Measurements from ENCODE around the gene PGD.
"Not testable (repeated sequence)": the region's sequence is repeated elsewhere in the genome, so short reads cannot be mapped to it uniquely, and the experiment has no call there.

PGD gene

GRCh38 chr1:10398734-10399443, at the start of gene PGD:
Gene PGD, plus strand, starts transcription at chr1:10399064. Its CDS starts 54 bp downstream, at chr1:10399118.
- DNase-seq (ENCODE audit: low read depth in 1 of 2, low spot score in 1 of 2), result peak; percentile 94 to 96

DNA sequence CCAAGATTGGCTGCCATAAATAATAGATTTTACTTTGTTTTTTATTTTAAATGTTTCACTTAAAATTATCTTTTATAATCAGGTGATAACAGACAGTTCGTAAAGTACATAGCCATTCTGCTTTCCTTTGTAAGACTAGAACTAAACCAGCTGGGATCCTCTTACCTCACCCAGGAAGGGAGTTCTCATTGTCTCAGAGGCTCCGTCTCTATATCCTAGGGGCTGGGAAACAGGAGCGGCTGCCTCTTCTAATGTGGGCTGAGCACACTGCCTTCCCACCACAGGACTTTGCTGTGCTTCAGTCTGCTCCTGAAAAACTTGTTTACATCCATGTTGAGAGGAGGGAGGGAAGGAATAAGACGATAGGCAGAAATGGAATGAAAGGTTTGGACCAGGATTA, 45.6 kb upstream of the PGD start:
- no peak for DNase-seq (ENCODE audit: low read depth in 1 of 2, low spot score in 1 of 2)

DNA sequence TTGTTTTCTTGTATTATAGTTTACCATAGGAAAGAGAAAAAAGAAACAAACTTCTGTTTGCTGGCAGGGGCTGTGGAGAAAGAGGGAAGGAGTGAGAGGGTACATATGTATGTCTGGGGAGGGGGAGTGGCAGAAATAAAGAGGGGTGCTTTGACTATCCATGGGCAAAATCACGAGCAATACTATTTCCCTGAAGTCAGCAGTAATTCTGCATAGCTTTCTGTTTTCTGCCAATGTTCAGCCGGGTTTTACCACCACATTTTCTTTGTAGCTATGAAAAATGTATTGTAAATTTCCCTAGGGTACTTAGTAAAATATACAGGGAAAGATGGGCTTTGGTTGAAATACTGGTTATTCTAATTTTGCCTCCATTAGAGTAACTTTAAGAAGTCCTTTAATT, 45.2 kb upstream of the PGD start:
- DNase-seq (ENCODE audit: low read depth in 1 of 2, low spot score in 1 of 2), result no peak

DNA sequence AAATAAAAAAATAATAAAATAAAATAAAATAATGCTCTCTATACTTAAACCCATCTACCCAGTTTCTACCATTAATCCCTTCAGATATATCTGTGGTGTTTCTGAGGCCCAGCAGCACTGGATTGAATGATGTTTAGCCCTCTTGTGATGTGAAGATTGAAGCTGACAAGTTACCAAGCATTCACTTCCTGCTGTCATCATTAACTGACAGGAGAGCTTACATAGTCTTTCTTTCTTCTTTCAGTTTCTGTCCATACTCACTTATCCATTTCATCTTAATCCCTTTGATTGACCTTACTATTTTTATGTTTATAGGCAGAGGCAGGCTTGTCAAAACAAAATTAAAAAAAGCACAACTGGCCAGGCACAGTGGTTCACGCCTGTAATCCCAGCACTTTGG, 38.8 kb upstream of the PGD start:
- DNase-seq (ENCODE audit: low read depth in 1 of 2, low spot score in 1 of 2), result no peak

DNA sequence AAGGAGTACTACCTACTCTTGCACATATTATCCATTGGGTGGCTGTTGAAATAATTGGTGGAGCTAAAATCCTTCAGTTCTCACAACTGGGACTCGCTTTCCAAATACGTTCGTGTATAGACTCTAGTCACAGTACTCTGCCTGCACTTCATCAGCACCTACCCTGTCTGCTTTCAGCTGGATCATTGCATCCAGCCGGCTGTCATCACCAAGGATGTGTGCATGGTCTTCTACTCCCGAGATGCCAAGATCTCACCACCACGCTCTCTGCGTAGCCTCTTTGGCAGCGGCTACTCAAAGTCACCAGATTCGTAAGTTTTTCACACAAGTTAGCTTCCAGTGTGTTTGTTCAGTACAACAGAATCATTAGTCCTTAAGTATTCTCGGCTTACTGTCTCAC, 37.3 kb upstream of the PGD start:
- DNase-seq (ENCODE audit: low read depth in 1 of 2, low spot score in 1 of 2), result no peak

DNA sequence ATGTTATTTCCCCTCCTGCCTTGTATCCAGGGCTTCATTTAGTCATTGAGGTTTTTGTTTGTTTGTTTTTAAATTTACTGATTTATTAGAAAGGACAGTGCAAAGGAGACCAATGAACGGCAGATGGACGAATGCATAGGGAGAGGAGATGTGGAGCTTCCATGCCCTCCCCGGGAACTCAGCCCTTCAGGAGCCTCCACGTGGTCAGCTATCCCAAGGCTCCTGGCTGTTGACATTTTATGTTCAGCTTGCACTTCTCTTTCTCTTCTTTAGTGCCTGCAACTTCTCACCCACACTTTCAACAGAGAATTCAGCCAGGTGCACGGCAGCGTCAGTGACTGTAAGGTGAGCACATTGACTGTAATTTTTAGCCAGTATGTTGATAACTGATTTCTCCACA, 30.7 kb upstream of the PGD start:
- DNase-seq (ENCODE audit: low read depth in 1 of 2, low spot score in 1 of 2), result no peak

DNA sequence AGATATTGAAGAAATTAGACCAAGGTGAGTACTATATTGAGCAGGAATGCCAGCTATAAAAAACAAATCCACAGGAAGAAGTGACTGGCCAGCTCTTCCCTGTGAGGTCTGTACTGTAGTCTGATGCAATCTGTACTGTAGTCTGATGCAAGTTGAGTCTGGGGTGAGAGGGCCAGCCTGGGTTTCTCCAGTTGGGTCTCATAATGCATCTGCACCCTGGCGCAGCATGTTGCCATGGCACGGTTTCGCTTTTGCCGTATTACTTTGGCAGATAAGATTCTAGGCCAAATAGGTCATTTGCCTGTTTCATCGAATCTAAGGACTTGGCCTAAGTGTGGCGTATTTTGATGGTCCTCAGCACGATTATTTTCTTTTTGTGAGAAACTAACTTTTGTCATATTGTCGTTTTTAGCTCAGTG, 24.4 kb upstream of the PGD start:
- DNase-seq (ENCODE audit: low read depth in 1 of 2, low spot score in 1 of 2), result no peak

- DNase-seq (ENCODE audit: low read depth in 1 of 2, low spot score in 1 of 2), result not testable (repeated sequence)
Measured at GRCh38 chr1:10377365-10378029, 21.4 kb upstream of the PGD start.

DNA sequence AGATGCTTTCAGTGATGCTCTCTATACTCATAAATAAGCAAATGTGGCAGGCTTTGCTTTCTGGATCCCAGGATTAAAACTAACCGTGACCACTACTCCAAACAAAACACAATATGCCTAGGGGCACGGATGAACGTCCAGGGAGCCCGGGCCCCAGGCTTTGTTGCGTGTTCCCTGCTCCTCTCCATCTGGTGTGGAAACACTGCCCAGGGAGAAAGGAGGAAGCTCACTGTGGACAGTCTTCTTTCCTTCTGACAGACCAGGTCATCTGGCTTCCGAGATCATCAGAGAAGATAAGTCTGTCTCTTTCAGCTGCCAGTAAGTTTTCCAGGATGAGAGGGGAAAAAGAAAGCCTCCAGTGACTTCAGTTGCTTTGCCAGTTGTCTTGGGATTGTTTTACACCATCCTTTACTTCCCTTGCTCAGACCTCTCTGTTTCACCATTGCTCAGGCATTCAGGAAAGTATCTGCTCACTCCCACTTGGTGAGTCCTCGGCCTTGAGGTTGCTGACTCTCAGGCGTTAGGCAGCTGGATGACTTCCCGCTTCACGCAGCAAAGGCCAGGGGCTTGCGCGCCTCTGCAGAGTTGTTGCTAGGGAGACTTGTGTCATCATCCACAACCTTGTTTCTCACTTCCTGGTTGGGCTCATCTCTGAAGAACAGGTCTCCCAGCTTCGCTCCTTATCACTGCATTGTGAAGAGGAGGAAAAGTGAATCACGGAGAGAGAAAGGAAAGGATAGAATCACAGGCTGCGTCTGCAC, 20.6 kb upstream of the PGD start:
- no peak for DNase-seq (ENCODE audit: low read depth in 1 of 2, low spot score in 1 of 2)

DNA sequence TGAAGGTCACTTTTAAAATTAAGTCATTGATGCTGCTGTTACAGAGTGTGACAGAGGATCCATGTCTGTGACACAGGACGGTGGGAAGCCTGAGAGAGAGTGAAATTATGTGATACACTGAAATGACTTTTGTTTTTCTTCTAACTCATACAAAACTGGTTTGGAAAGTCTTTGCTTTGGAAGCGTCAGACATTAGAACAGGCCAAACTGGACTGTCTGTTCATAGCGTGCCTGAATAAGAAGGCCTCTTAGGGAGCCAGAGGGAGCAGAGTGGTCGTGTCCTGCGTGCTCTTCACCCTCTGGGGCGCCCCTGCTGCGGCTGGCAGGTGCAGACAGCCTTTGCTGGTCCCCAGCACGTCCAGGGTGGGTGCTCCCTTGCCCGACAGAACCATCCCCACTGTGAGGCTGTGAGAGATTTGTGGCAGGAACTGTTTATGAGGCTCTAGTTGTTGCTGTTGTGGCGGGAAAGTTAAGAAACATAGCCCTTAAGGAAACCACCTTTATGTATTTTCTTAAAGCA, 19.7 kb upstream of the PGD start:
- DNase-seq (ENCODE audit: low read depth in 1 of 2, low spot score in 1 of 2), result no peak

GRCh38 chr1:10379676-10380075, 19.2 kb upstream of the PGD start:
- no peak for DNase-seq (ENCODE audit: low read depth in 1 of 2, low spot score in 1 of 2)

DNA sequence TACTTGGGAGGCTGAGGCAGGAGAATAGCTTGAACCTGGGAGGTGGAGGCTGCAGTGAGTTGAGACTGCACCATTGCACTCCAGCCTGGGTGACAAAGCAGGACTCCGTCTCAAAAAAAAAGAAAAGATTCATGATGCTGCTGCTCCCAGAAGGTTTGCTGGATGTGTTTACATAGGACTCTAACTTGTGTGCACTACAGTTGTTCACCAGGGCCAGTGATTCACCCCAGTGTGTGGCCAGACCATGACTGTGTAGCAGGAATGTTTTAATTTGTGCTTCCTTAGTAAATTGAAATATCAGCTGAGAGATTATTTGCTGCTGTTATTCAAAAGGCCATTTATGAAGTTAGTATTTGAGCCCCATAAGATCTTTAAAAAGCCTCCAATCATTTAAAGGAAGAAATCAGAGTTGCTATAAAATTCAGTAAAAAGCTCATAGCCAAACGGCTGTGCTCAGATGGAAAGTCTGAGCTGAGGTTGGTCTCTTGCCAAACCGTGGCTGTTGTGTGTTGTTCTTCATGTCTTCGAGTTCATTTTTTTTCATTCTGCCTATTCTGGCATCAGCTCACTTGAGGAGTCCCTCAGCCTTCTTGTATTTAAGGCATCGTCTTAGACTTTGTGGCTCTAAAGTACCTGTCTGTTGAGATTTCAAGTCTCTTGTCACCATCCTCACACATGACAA, 18.1 kb upstream of the PGD start:
- DNase-seq (ENCODE audit: low read depth in 1 of 2, low spot score in 1 of 2), result no peak

DNA sequence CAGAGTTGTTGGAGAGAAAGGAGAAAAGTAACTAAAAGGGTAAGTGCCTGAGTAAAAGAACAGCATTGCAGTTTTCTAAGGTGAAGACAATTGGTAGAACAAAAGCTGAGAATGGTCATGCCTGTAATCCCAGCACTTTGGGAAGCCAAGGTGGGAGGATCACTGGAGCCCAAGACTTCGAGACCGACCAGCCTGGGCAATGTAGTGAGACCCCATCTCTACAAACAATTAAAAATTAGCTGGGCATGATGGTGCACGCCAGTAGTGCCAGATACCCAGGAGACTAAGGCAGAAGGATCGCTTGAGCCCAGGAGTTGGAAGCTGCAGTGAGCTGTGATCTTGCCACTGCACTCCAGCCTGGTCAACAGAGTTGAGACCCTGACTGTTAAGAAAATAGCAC, 15.2 kb upstream of the PGD start:
- DNase-seq (ENCODE audit: low read depth in 1 of 2, low spot score in 1 of 2), result no peak

GRCh38 chr1:10384219-10384618, 14.6 kb upstream of the PGD start:
- no peak for DNase-seq (ENCODE audit: low read depth in 1 of 2, low spot score in 1 of 2)

- DNase-seq (ENCODE audit: low read depth in 1 of 2, low spot score in 1 of 2), result no peak
Measured at GRCh38 chr1:10386761-10387676, 11.8 kb upstream of the PGD start.

DNA sequence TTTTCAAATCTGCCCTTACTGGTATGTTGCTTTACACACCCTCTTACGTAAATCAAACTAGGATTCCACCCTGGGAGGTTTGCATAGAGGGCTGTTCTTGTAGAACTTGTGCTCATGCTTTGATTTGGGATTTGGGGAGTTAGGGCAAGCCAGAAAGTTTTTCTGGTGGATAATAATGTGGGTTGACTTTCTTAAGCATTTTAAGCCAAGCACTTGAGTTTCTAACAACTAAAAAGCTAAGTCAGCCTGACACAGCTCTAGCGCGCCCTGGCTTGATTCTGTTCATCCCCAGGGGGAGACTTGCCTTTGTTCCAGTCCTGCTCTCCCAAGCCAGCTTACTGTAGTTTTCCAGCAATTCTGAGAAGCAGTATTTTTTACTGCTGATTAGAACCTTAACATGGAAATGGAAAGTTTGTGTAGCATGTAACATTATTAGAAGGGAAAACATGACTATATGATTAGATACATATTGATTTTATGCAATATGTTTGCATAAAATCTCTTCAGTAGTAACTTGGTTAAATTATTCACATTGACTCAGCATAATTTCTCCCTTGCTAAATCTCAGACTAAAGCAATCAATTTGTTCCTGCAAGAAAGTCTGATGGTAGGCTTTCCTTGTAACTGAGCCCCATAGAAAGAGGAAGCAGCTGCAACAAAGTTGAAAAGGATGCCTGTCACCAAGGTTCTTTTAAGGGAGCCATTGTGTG, 11.0 kb upstream of the PGD start:
- no peak for DNase-seq (ENCODE audit: low read depth in 1 of 2, low spot score in 1 of 2)

GRCh38 chr1:10388387-10388715, 10.5 kb upstream of the PGD start:
- no peak for DNase-seq (ENCODE audit: low read depth in 1 of 2, low spot score in 1 of 2)

DNA sequence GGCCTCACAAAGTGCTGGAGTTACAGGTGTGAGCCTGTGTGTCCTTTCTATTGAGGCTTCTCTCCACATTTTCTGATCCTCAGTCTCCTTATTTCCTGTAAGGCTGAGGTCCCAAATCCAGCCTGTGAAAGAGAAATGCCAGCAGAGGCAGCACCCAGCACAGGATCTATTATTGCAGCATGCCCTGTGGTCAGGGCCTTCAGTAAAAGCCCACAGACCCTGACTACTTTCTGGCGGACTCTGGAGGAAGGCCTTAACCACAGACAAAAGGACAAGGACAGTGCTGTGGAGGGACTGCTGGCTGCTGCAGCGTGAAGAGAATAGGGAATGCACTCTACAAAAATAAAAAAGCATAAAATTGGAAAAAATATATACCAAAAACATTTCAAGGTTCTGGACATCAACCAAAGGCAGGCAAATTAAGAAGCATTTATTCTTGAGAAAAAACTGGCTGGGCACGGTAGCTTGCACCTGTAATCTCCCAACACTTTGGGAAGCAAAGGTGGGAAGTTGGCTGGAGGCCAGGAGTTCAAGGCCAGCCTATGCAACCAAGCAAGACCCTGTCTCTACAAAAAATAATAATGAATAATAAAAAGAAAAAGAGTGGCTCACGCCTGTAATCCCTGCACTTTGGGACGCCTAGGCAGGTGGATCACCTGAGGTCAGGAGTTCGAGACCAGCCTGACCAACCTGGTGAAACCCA, 9.4 kb upstream of the PGD start:
- DNase-seq (ENCODE audit: low read depth in 1 of 2, low spot score in 1 of 2), result no peak

DNA sequence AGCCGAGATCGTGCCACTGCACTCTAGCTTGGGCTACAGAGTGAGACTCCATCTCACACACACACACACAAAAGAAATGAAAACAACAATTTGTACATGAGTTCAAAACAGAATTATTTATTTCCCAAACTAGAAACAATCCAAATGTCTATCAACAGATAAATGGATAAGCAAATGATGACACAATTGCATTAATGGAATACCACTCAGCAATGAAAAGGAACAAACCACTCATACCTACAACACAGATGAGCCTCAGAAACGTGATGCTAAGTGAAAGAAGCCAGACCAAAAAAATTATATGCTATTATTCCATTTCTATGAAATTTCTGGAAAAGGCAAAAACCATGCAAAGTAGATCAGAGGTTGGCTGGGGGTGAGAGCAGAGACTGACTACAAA, 2.0 kb upstream of the PGD start:
- no peak for DNase-seq (ENCODE audit: low read depth in 1 of 2, low spot score in 1 of 2)
